Measurements from ENCODE around the gene BBIP1. TPM values are rescaled to one million over a fixed set of nuclear protein-coding genes. Genes with fewer than 3 reads are reported as not detected.

Gene BBIP1
- total and polyA plus RNA-seq, 2 experiments from 2014 or later = 14.8 to 56.5 TPM

GRCh38 chr10:110857265-110858171 is 61.5 kb downstream of the BBIP1 start:
- Mint-ChIP-seq H3K27me3 (ENCODE audit: insufficient read depth, low read depth, poor library complexity) (peaks cover 2% of the 10 kb centered on the region), H3K36me3 (ENCODE audit: low read depth) (no peaks in the 10 kb centered on the region), H3K27ac (no peak overlapping the region), H3K4me1 (no peaks in the 10 kb centered on the region), H3K9me3 (no peaks in the 10 kb centered on the region), H3K4me3 (no peak overlapping the region)
- H3K4me1 ChIP-seq (ENCODE audit: insufficient read depth) = no peaks in the 10 kb centered on the region
- DNase-seq (ENCODE audit: low spot score) (no peak), ATAC-seq (no peak)
- no peaks in the 10 kb centered on the region for H3K36me3 ChIP-seq (ENCODE audit: insufficient read depth)
- no peak overlapping the region for H3K4me2 ChIP-seq
- no peak overlapping the region for H3K27ac ChIP-seq (ENCODE audit: low read depth)
- H3F3A ChIP-seq (replicated peaks; ENCODE audit: low read depth) = no peaks in the 10 kb centered on the region
- H3K79me2 ChIP-seq (replicated peaks; ENCODE audit: insufficient read depth) = no peaks in the 10 kb centered on the region
- no peak overlapping the region for H2AFZ ChIP-seq
- TF ChIP-seq CTCF (conservative IDR thresholded peaks at IDR 0.05; ENCODE audit: low read depth in 2 of 2) = no peak
- no peak for TF ChIP-seq ETS1 (IDR thresholded peaks at IDR 0.05)
- TF ChIP-seq EZH2phosphoT487 (IDR thresholded peaks at IDR 0.05; ENCODE audit: unreplicated experiment) = no peak
- no peak for TF ChIP-seq CREB1 (CRISPR knock-in tag; IDR thresholded peaks at IDR 0.05; ENCODE audit: low read depth)
- TF ChIP-seq EZH2 (IDR thresholded peaks at IDR 0.05; ENCODE audit: low read depth, unreplicated experiment) = no peak
- no peak for TF ChIP-seq JUNB (IDR thresholded peaks at IDR 0.05; ENCODE audit: unreplicated experiment)
- TF ChIP-seq STAT1 (IDR thresholded peaks at IDR 0.05; ENCODE audit: unreplicated experiment) = no peak
- TF ChIP-seq NANOG (IDR thresholded peaks at IDR 0.05; ENCODE audit: borderline replicate concordance) = no peak
- no peak for TF ChIP-seq ZNF462 (CRISPR knock-in tag; IDR thresholded peaks at IDR 0.05)
- no peak for TF ChIP-seq ZNF114 (CRISPR knock-in tag; IDR thresholded peaks at IDR 0.05)
- no peak for TF ChIP-seq POLR2AphosphoS5 (IDR thresholded peaks at IDR 0.05; ENCODE audit: low read depth)
- no peak for TF ChIP-seq ZNF331 (CRISPR knock-in tag; IDR thresholded peaks at IDR 0.05; ENCODE audit: low read depth)
- no peak for TF ChIP-seq REST (IDR thresholded peaks at IDR 0.05; ENCODE audit: unreplicated experiment)
- no peak overlapping the region for H3K4me3 ChIP-seq
- H4K20me1 ChIP-seq (replicated peaks; ENCODE audit: insufficient read depth) = no peaks in the 10 kb centered on the region
- peaks cover 5% of the 10 kb centered on the region for H3K9me2 ChIP-seq (ENCODE audit: insufficient read depth)
- no peaks in the 10 kb centered on the region for H3K27me3 ChIP-seq (ENCODE audit: insufficient read depth)

Measured in GM23338 (cell line).